ENCODE data around the gene FLAD1.

Gene FLAD1

DNA sequence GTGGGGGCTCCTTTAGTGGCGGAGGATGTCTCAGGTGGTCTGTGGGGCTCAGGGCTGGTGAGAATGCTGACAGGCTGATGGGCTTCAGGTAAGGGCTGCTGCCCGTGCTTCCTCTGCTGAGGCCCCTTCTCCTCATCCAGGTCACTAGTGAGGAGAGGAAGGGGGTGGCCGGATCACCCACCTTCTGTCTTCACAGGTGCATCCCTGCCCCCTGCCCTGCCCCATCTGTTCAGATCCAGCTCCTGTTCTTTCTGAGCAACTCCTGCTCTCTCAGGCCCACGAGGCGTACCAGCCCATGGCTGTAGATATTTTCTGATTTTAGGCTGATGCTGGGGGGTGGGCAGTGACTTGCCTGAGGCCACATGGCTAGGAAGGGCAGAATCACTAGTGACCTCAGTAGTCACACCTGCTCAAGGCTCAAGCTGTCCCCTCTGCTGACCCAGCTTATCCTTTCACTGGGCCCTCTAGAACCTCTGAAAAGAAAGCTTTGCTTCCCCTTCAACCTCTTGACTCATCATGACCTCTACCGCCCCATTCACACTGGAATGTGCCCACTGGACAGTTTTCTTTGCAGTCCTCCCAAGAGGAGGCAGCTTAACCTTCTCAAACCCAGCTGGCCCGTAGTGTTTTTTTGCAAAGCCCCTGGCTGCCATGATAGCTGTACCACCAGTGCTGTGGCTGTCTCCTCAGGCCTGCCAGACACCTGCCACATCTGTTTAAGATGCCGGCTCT is 35.6 kb downstream of the FLAD1 start:
- DNase-seq (ENCODE audit: low read depth): no peak

DNA sequence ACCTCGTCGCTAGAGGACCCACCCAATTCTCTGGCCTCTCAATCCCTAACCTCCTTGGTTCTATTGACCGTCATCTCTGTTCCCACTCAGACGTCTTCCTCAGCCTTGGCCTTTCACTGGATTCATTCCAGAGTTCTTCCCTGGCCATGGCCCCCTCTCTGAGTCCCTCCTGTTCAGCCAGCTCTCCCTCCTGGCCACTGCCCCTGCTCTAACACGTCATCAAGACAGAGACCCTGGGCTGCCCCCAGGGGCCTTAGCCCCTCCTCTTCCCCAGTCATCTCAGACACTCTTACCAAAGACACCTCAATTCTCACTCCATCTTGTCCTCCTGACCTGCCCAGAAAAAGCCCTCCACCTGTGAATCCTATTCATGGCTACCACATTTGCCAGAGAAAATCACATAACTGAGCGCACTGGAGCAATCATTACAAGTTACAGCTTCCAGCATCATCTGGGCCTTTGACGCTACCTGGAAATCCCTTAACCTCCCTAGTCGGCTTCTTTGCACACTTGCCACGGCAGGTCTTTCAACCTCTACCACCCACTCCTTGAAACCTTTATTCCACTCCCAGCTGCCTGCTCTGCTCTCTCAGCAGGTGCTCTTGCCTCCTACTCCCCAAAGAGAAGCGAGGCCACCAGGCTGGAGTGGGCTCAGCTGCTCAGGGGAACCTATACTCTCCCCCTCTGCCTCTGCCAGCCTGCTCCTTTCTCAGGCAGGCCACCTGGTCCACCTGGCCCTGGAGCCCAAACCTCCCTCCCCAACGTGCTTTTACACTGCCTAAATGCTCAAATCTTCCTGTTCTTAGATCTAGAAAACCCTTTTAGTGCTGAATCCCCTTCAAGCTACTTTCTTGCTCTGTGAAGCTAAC is 36.5 kb downstream of the FLAD1 start:
- DNase-seq (ENCODE audit: low read depth): no peak

DNA sequence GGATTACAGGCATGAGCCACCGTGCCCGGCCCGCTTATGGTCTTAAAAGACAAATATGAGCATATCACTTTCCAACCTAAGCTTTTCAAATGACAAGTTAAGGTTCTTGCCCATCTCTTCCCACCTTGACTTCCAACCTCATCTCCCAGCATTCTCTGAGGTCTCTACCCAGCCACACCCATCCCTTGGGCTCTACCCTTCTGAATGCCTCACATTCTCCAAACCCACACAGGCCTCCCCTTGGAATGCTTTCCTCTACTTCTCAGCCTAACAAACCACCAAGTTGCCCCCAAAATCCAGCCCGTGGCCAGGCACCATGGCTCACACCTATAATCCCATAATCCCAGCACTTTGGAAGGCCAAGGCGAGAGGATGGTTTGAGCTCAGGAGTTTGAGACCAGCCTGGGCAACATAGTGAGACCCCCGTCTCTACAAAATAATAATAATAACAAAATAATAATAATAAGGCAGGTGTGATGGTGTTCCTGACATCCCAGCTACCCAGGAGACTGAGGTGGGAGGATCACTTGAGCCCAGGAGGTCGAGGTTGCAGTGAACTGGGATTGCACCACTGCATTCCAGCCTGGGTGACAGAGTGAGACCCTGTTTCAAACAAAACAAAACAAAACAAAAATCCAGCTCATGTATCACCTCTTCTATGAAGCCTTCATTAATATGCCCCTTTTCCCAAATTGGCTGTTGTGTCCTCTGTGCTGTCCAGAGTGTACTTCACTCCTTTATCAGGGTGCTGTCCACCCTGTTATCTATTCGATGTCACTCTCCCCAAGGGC is 39.2 kb downstream of the FLAD1 start:
- no peak for DNase-seq (ENCODE audit: low read depth)

DNA sequence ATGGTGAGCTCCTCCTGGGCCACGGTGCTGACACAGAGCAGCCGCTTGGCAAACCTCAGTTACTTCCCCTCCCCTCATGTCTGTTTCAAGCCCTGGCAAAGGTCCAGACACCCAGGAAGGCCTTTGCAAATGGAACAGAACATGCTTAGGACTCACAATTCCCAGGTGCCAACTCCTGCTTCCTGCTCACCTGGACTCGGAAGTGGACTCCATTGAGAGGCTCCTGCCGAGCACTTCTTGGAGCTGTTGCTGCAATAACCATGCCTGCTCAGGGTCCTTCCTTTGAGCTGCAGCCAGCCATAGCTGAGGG is 39.7 kb downstream of the FLAD1 start:
- no peak for DNase-seq (ENCODE audit: low read depth)

DNA sequence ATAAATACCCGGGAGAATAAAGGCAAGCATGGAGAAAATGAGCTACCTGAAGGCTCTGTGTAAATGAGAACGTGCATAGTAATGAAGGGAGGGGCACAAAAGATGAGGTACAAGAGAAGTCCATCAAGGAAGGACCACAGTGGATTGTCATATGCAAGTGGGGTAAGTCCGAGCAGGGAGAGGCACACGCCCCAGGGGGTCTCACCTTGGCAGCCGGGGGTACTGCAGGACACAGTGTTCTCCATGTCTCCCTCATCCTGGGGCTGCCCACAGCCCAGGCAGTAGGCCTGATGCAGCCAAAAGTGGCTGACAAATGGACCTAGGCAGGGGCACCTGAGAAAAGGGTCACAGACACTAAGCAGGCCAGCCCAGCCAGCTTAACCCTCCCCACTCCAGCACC is 40.5 kb downstream of the FLAD1 start:
- no peak for DNase-seq (ENCODE audit: low read depth)

DNA sequence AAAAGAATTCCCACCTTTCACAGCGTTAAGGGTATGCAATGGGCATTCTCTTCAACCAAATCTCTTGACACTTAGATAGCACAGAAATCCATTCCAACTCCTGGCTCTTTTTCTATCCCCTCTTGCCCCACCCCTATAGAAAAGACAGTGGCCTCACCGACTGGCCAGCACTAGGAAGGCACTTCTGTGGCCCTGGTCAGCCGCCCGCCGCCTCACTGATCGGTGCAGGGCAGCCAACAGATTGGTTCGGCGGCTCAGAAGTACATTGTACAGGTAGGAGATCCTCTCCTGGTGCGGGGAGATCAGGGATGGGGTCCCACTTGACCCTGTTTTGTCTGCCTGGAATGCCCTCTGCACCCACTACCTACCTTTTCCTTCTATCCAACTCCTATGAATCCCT is 41.2 kb downstream of the FLAD1 start:
- no peak for DNase-seq (ENCODE audit: low read depth)

DNA sequence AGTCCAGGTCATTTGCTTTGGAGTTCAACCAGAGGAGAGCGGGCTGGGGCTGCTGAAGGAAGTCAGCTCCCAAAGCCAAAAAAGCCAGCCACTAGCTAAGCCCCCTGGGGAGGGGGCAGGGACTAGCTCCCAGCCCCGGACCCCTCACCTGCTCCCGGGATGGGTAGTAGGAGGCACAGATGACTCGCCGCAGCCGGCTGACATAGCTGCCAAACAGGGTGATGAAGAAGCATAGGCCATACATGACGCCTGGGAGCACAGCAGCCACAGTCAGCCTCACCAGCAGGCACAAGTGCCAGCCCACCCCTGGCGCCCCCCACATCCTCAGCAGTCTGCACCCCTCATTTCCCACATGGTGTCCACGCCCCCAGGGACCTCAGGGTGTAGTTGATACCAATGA is 43.0 kb downstream of the FLAD1 start:
- DNase-seq (ENCODE audit: low read depth): no peak

DNA sequence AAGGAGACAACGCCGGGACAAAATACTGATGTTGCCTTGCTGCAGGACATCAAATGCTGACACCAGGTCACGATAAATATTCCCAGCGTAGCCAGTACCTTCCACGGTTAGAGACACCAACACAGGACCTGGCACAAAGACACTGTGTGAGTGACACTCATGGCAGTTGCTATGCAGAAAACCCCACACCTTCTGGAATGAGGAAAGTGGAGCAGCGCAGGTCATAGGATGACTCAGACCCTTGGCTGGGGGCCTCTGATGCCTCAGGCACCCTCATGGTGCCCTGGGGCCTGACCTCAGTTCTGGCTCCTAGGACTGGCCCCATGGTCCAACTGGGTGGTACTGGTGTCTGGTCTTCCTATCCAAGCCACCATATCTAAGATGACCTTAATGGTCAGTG is 43.4 kb downstream of the FLAD1 start:
- no peak for DNase-seq (ENCODE audit: low read depth)

DNA sequence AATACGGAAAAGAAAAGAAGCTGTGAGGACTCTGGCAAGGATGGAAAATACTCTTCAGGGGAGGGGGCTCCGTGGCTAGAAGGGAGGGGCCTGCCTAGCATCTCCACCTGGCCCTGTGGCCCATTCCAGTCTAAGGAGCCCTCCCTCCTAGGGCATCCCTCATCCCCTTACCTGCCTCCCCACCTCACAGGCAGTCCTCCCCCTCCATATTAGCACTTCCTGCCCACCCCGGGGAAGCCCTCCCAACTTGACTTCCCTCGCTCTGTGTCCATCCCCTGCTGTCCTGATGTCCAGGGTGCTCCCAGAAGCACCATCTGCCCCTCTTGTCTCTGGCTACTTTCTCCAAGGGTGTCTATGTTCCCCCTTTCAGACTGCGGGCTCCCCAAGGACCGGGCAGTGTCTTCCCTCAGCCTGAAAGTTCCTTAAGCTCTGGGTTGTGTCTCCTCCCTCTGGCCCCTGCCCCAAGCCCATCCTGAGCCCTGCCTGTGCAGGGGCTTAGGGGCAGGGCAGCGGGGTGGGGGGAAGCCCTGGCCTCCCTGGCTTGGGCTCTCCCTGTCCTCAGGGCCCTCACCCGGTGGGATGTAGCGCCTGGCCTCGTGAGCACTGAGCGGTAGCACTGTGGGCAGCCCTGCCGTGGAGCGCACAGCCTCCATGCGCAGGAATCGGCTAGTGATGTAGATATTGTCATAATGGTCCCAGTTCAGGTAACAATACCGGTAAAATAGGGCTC is 46.5 kb downstream of the FLAD1 start:
- no peak for DNase-seq (ENCODE audit: low read depth)

DNA sequence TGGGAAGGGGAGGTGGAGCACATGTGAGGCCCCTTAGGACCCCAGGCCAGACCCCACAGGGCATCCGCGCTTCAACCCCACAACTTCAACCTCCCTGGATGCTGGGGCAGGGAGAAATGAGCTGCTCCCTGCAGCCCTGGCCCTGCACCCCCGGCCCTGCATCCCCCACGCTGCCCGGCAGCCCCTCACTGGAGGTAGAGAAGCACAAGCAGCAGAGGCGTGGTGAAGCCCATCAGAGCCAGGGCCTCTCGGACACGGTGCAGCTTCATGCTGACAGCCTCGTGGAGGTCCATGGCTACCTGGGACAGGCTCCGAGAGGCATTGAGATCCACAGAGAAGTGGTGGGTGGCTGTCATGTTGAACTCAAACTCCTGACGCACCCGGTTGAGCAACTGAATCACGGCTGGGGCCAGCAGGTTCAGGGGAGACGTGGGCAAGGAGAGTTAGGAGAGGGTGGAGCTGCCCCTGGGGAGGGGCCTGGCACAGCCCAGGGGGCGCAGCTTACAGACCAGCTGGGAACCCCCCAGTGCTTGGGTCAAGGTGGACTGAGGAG is 47.2 kb downstream of the FLAD1 start:
- DNase-seq (ENCODE audit: low read depth): no peak

DNA sequence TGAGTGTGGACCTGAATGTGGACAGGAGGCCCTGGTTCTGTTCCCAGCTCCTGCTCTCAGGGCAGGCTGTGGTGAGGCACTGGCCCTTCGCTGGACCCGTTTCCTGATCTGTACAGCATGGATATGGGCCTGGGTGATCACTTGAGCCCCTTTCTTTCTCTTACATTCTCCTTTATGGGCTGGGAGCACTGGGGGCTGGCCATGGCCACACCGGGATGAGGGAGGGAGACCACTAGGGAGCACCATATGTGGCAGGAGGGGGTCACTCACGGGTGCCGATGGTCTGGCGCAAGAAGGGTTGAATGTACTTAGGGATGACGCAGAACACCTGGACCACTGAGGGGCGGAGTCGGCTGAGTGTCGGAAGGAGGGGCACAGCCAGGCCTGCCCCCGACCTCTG is 47.8 kb downstream of the FLAD1 start:
- DNase-seq (ENCODE audit: low read depth): no peak

DNA sequence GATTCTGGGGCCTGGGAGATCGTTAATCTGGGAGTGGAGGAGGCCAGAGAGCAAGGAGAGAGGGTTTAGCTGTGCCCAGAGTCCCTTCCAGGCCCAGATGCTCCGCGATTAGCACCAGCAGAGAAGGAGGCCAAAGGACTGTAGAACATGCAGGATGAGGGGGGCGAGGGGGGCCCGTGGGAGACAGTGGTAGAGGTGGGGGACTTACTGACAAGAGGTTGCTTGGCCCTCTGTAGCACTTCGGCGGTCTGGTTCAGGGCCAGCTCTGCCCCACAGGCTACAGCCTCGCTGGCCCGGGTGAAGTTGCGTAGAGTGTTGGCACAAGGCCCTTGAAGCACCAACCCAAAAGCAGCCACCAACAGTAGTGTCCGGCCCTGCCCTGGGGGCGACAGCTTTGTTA is 49.7 kb downstream of the FLAD1 start:
- no peak for DNase-seq (ENCODE audit: low read depth)

DNA sequence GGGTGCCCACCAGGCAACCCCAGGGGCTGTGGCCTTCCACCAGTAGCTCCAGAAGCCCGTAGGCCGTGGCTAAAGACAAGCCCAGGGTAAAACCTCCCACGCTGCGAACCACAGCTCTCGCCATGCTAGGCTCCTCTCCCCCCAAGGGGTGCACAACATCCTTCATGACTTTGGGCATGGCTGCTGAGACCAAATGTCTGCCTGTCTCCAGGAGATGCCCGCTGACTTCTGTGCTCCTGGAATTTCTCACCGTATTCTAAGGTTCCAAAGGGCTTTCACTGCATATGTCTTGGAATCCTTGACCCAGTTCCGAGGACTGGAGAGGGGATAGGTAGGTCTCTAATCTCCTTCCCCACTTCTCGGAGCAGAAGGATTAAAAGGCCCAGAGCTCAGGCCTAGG is 50.4 kb downstream of the FLAD1 start, which contains the start of the genes DCST1 and DCST2:
Gene DCST1 (plus strand): TSS at position 301 of the 400 bp plus-strand sequence. CDS start 213 bp downstream, outside the sequence.
Gene DCST2 (minus strand): TSS at position 258 of the 400 bp plus-strand sequence. CDS start 80 bp downstream, at position 178.
- DNase-seq (ENCODE audit: low read depth): no peak

DNA sequence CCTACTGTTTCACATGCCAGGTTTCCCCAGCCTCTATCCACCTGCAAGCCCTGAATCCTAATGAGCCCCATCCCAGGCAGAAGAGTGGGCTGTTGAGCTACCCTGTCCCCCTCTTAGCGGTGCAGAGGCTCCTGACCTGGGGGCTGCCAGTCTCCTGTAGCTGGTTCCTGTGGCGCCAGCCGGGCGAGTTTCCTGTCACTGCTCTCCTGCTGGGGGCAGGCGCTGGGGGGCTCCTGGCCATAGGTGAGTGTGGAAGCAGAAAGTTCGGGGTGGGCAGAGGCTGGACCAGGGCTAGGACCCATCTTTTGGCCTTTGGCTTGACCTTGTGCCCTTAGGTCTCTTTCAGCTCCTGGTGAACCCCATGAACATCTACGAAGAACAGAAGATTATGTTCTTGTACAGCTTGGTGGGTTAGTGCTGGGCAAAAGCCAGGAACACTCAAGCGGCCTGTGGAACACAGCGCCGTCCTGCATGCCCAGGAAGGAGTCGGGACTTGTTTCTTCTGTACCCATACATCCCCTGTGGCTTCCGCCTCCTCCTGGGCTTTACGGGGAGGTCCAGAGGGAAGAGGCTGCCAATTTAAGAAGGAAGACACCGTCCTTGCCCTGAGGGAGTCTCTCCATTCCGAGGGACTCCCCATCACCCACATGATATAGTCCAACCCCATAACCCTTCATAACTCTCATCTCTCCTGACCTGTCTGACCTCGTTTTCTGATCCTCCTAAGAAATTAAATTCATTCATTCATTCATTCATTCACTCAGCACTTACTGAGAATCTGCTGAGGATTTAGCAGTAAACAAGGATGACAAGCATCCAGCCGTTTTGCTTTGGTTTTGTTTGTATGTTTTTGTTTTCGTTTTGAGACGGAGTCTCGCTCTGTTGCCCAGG is 51.4 kb downstream of the FLAD1 start:
- no peak for DNase-seq (ENCODE audit: low read depth)

DNA sequence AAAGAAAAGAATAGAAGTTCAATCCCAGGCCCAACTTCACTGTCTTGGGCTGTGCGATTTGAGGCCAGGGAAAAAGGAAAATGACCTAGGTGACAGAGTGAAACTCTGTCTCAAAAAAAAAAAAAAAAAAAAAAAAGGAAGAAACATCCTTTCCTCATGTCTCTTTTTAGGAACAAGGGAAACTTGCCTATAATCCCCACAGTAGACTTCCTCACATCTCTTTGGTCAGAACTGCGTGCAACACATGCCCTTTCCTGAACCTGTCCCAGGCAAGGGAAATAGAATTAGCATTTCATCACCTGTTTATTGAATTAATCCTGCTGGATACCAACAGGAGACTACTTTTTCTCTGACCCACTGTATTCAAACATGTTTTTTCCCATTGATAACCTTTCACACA is 52.8 kb downstream of the FLAD1 start:
- DNase-seq (ENCODE audit: low read depth): no peak

DNA sequence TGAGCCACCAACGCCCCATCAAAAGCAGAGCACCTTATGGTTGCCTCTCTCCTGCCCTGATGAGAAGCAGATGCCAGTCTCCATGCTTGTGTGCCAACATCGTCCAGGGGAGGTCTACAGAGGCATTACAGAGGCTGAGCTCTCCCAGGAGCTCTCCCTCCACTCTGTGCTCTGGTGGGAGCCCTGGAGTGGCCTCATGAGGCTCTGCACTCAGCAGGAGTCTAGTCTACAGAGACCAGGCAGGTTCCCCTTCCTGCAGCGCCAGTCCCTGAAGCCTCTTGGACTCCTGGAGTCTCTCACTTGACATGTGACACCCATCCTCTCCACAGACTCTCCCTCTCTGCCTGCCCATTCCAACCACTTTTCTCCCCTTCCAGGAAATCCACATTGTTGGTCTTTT is 53.9 kb downstream of the FLAD1 start:
- DNase-seq (ENCODE audit: low read depth): no peak

DNA sequence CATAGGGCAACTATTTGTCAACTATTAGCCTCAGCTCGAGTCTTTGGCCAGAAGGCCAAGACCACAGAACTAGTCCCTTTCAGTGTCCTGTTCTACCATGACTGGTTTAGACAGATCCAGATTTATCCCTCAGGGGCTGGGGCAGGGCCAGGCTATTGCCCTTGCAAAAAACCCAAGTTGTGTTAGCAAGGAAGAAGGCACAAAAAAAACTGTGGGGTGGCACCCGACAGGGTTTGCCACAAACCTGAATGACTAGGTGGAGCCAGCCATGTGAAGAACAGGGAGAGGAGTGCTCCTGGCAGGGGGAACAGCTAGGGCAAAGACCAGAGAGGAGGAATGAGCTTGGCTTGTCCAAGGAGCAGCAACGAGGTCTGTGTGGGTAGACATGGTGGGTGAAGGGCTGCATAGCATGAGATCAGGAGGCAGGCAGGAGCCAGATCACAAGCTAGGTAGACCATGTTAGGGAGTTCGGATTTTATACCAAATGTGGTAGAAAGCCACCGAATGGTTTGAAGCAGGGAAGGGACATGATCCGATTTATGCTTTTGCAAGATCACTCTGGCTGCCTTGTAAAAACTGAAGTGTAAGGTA is 54.8 kb downstream of the FLAD1 start:
- DNase-seq (ENCODE audit: low read depth): no peak

DNA sequence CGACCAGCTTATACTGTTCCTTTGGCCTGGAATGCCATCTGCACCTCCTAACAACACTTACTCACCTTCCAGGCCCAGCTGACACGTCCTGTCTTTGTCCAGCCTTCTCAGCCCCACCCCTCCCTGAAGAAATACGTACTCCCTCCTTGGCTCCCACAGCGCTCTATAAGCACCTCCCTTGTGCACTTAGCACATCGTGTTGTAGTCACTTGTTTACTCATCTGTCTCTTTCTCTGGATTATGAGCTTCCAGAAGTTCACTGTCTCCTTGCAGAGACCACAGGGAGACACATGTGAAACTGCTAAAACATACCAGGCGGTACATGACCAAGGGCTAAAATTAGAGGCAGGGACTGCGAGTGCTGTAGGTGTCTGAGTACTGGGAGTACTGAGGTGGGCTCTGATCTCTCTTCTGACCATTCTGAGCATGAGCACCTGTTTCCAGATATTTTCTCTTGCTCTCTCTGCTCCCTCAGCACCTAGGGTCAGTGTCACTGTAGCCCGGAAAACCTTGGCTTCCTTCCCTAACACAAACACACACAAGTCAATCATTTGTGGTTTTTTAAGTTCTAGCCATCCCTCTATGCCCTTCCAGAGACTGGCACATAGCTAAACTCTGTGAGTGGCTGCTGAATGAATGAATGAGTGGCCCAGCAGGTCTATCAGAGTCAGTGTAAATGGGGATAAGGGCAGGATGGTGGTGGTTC is 55.6 kb downstream of the FLAD1 start:
- DNase-seq (ENCODE audit: low read depth): no peak

DNA sequence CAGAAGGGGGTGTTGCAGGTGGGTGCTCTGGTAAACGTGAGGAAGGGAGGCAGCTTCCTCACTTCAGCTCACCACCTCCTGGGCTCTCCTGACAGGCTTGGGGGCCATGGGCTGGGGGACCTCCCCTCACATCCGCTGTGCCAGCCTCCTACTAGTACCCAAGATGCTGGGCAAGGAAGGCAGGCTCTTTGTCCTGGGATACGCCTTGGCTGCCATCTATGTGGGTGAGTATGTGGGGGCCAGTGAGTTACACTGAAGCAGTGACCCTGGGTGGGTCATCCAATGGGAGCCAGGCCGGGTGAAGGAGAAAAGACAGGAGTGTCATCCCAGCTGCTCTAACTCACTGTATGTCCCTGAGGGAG is 56.1 kb downstream of the FLAD1 start:
- DNase-seq (ENCODE audit: low read depth): no peak
